HG03039 (cell line): Measurements from ENCODE around the gene BCAR3.
"Not testable (repeated sequence)": the region's sequence is repeated elsewhere in the genome, so short reads cannot be mapped to it uniquely, and the experiment has no call there.

ENCODE experiments used
- ATAC-seq: cut with Tn5 transposase; IDR thresholded peaks from one replicate; pipeline ENCODE4 v1.9.1; 2021; ENCODE audit warnings: mild to moderate bottlenecking, moderate library complexity; ENCODE audit not compliant: unreplicated experiment

The BCAR3 gene

DNA sequence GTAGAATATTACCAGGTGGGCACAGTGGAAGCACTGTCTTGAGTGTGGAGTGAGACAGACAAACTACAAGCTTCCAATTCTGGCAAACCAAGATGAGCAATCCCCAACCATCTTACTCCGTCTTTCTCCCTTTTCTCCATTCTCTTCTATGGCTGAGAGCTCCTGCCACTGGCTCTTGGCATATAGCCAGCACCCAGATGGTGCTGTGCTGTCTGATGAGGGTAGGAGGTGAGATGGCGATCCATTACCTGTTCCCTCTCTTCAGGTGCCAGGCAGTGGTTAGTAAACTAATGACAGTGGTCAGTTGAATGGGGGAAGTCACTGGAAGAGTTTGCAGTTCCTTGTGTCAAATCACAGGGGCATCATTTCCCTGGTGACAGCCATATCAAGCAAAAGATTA, 125.3 kb downstream of the BCAR3 start:
- no peak for ATAC-seq

- ATAC-seq, result no peak
These were observed 126.5 kb downstream of the BCAR3 start for GRCh38 chr1:93554883-93555872.

GRCh38 chr1:93553886-93554490, 127.6 kb downstream of the BCAR3 start:
- ATAC-seq, result not testable (repeated sequence)

GRCh38 chr1:93552741-93553455, 128.7 kb downstream of the BCAR3 start:
- no peak for ATAC-seq

DNA sequence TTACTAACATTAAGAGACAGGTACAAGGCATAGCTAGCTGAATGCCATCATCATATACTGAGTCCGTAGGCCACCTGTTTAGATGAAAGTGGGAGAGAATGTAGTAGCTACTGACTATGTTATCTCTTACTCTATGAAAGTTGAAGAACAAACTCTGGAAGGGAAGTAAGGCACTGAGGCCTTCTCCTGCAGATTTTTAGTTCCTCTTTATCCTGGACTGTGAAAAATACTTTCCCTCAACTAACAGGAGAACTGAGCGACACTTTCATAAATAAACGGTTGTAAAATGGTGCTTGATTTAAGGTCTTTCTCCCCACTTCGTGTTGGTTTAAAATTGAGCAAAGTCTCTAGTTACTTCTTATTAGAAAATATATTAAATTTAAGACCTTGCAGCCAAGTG, 131.8 kb downstream of the BCAR3 start:
- ATAC-seq, result no peak

- no peak for ATAC-seq
These were observed 132.5 kb downstream of the BCAR3 start for GRCh38 chr1:93549131-93549530.

- ATAC-seq, result no peak
These were observed 135.3 kb downstream of the BCAR3 start for GRCh38 chr1:93546162-93546863.

- ATAC-seq, result no peak
These were observed 139.2 kb downstream of the BCAR3 start for GRCh38 chr1:93542398-93542797.

GRCh38 chr1:93541045-93541444, 140.6 kb downstream of the BCAR3 start:
- no peak for ATAC-seq

GRCh38 chr1:93537924-93538323, 143.7 kb downstream of the BCAR3 start:
- no peak for ATAC-seq

- no peak for ATAC-seq
These were observed 144.2 kb downstream of the BCAR3 start for GRCh38 chr1:93537396-93537795.

GRCh38 chr1:93533677-93534076, 148.0 kb downstream of the BCAR3 start:
- ATAC-seq, result no peak

DNA sequence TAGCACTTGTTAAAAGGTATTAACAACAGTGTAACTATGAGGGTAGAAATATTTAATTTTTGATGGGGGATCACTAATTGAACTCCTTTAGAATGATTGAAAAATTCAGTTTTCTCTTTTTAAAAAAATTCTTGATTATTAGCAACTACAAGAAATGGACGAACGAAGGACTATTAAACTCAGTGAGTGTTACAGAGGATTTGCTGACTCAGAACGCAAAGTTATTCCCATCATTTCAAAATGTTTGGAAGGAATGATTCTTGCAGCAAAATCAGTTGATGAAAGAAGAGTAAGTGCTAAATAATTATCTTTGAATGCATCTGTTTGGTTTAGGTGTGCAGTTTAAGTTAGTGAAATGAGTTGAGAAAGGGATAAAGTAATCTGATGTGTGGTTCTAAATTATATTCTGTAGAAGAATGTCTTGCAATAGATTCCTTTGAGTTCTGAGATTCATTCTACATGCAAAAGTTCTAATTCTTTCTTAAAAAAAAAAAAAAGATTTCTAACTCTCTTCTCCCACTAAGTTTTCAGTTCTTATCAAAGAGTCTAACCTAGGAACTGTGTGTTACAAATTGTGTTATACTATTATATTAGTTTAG, 148.8 kb downstream of the BCAR3 start:
- ATAC-seq, result no peak

GRCh38 chr1:93531193-93531592, 150.4 kb downstream of the BCAR3 start:
- no peak for ATAC-seq

DNA sequence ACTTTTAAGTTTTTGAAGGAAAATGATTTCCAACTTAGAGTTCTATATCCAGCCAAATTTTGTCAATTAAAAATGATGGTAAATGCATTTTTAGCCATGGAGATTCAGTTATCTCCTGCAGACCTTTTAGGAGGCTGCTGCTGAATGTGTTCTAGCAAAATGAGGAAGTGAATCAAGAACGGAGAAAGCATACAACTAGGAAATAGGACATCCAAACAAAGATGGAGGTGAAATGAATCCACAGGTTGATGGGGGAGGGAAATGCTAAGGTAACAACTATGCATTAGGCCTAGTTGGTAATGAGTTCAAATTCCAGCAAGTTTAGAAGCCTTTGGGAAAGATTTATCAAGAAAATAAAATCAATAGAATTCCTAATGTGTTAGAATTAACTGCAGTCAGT, 153.2 kb downstream of the BCAR3 start:
- ATAC-seq, result no peak

DNA sequence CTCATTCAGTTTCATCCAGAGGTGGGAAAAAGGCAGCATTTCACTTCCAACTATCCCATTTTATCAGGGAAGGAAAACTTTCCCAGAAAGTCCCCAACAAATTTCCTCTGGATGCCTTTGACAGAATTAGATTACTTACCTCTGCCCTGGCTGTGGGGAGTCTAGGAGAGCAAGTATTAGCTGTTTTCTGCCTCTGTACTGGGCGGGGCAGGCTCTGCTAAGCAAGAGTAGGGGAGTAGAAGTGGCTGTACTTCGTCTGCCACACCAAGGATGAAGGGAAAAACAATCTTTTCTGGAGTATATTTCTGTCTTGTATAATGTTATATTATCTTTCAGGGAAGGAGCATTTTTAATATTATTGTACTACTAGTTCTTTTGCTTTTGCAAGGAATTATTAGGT, 155.2 kb downstream of the BCAR3 start:
- no peak for ATAC-seq

- ATAC-seq, result no peak
These were observed 156.2 kb downstream of the BCAR3 start for GRCh38 chr1:93525431-93525830.

DNA sequence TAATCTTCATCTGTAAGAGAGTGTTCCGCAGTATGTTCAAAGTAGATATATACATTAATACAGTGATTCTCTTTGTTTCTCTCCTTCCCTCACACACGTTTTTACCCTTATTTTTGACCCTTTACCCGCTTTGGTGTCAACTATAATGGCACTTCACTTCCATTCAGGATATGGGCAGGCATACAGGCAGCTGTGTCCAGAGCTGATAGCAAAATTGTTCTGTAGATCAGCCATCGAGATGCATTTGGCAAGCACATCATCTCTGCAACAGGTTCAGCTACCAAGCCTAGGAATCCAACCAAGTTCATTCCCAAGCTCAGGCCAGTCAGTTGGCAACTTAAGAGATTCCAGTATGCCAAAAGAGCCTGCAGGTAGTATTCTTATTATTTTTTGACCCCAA, 158.9 kb downstream of the BCAR3 start:
- no peak for ATAC-seq

GRCh38 chr1:93521618-93522017, 160.0 kb downstream of the BCAR3 start:
- no peak for ATAC-seq

GRCh38 chr1:93519199-93519829, 162.3 kb downstream of the BCAR3 start:
- no peak for ATAC-seq
